HG03159 (cell line): ENCODE data around the gene FBRS.
"Not testable (repeated sequence)": the region's sequence is repeated elsewhere in the genome, so short reads cannot be mapped to it uniquely, and the experiment has no call there.

ENCODE experiments used
- ATAC-seq: cut with Tn5 transposase; IDR thresholded peaks from one replicate; pipeline ENCODE4 v1.9.1; 2021; ENCODE audit warnings: mild to moderate bottlenecking, moderate library complexity; ENCODE audit not compliant: unreplicated experiment

The FBRS gene

GRCh38 chr16:30663820-30664219, 5.6 kb downstream of the FBRS start:
- no peak for ATAC-seq

- no peak for ATAC-seq
Measured at GRCh38 chr16:30664616-30665109, 6.4 kb downstream of the FBRS start.

- ATAC-seq, result no peak
Measured at GRCh38 chr16:30665155-30665829, 7.1 kb downstream of the FBRS start.

GRCh38 chr16:30665830-30666190, 7.6 kb downstream of the FBRS start:
- ATAC-seq, result no peak

- ATAC-seq, result no peak
Measured at GRCh38 chr16:30666681-30667080, 8.4 kb downstream of the FBRS start.

- no peak for ATAC-seq
Measured at GRCh38 chr16:30667361-30667905, 9.2 kb downstream of the FBRS start.

GRCh38 chr16:30668393-30668792, 10.2 kb downstream of the FBRS start:
- ATAC-seq, result no peak

GRCh38 chr16:30669026-30669902, 11.0 kb downstream of the FBRS start:
- no peak for ATAC-seq

- ATAC-seq, result no peak
Measured at GRCh38 chr16:30669903-30670824, 11.9 kb downstream of the FBRS start.

- ATAC-seq, result no peak
Measured at GRCh38 chr16:30675143-30675542, 16.9 kb downstream of the FBRS start.

- ATAC-seq, result no peak
Measured at GRCh38 chr16:30677931-30678585, 19.8 kb downstream of the FBRS start.

GRCh38 chr16:30678586-30678970, 20.3 kb downstream of the FBRS start:
- no peak for ATAC-seq

GRCh38 chr16:30680326-30680725, 22.1 kb downstream of the FBRS start:
- ATAC-seq, result no peak

GRCh38 chr16:30688701-30689100, 30.5 kb downstream of the FBRS start:
- no peak for ATAC-seq

GRCh38 chr16:30691907-30692306, 33.7 kb downstream of the FBRS start:
- no peak for ATAC-seq

- ATAC-seq, result no peak
Measured at GRCh38 chr16:30692396-30693064, 34.3 kb downstream of the FBRS start.

GRCh38 chr16:30694926-30695693, 36.9 kb downstream of the FBRS start:
- ATAC-seq, result no peak

- ATAC-seq, result not testable (repeated sequence)
Measured at GRCh38 chr16:30696646-30697045, 38.4 kb downstream of the FBRS start.
